Hindlimb muscle (tissue), 1 donor: Measurements from ENCODE around the gene HOXB3. TPM values are rescaled to one million over a fixed set of nuclear protein-coding genes. Genes with fewer than 3 reads are reported as not detected.

ENCODE experiments used
- DNase-seq: peaks from one replicate; pipeline ENCODE4 v3.0.0-alpha.2; 2013
- polyA plus RNA-seq: library from polyadenylated mRNA; unstranded; fragments of 120-200 nt; gene quantifications from one replicate; pipeline ENCODE4 v1.2.1, GENCODE V29; 2013; ENCODE audit not compliant: insufficient read length

Gene HOXB3
- polyA plus RNA-seq, 1 donor: 9.1 TPM

DNA sequence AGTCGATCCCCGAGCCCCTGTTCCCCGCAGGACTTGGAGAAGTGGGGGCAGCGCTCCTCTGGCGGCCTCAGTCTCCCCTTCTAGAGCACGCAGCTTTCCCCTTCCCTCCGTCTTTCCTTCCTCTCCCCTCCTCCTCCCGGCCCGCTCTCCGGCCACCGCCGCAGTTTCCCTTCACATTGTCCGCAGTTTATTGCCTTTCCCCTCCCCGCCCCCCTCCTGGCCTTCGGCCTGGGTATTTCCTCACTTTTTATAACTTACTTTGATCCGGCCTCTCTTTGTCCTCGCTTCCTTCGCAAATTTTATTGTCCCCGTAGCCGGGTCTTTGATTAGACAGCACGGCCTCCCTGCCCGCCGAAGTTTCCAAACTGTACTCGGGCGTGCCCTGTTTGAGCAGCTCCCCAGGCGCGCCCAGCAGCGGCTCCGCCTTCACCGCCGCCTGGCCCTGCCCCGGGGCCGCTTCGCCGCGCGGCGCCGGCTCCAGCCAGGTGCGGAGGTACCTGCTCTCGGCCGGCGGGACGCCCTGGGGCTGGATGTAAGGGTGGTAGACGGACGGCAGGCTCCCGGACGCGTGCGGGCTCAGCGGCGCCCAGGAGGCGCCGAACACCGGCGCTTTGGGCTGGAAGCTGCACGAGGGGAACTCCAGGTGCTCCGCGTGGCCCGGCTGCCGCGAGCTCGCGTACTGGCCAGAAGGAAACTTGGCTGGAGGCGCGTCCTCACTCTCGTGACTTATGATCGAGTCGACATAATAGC, 35.6 kb upstream of the HOXB3 start:
- DNase-seq: no peak

DNA sequence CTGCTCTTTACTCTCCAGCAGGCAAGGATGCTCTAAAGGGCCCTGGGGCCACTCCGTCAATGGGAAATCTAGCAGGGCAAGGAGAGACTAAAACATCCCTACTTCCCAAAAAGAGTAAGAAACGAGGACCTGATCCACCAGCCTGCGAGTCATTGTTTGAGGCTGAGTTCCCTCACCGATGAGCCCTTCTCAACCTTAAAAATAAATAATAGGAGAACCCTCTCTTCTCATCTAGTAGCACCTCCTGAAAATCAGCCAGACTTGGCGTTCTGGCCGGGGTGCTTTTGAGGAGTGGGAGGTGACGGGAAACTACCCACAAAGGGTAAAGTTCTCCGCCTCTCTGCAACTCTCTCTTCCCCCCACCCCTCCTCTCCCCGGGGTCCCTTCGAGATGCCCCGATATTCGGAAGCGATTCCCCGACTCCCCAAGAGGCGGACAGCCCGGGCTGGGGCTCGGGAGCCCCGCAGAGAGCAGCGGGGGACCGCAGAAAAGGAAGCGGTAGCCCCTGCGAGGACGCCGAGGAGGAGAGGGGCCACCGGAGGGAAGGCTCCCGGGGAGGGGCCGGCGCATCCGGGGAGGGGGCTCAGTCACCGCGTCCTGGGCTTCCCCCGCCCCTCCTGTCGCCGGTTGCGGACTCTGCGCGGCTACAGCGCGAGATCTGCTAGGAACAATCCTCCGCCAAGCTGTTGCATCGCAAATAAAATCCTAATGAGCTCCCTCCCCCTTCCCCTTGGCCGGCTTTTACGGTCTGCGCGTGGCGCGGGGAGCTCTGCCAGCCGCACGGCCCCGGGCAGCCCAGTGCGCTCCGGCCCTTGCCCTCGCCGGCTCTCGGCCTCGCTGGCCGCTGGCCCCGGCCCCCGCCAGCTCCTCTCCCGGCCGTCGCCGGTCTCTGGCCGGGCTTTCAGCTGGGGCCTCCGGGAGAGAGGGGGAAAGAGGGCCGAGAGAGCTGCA, 34.8 kb upstream of the HOXB3 start:
- no peak for DNase-seq

DNA sequence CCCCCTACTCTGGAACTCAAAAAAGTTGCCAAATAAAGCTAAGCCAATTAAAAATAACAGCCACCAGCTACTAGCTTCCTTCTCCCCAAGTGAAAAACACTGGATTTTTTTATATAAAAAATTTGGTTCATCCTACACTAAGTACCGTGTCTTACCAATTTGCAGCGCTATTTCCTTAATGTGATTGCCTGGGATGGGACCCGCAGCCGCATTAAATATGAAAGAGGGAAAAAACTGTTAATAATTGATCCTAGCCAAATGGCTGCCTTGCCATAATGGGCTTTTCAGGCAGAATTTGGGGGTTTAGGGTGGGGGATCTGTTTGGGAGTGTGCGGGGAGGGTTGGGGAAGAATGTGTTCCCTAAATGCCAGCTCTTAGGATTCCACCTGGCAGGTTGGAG, 34.1 kb upstream of the HOXB3 start:
- DNase-seq: no peak

DNA sequence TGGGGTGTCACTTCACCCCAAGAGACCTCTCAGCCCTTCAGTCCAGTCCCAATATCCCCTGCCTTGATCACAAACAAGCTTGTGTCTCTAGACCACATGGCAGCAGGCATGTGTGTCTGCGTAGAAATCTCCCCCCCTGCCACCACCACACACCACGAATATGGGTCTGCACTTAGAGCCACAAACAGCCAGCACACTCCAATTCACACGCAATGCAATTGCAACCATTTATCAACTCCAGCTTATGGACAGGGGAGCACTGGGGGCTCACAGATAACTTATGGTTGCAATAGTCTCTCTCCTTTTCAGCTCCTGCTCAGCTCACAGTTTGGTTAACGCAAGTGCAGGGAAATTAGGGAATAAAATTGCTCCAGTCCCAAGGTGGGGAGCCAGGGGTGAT, 33.5 kb upstream of the HOXB3 start:
- DNase-seq: no peak

DNA sequence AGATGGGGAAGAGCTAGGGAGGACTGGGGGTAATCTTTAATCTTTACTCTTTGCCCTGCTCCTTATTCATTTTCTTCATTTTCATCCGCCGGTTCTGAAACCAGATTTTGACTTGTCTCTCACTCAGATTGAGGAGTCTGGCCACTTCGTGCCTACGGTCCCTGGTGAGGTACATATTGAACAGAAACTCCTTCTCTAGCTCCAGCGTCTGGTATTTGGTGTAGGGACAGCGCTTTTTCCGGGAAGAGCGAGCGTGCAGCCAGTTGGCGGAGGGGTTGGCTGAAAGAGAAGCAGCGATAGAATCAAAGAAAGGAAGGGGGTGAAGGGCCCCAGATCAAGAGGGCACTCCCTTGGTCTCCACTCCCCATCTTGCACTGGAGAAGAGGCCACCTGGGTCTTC, 32.8 kb upstream of the HOXB3 start:
- no peak for DNase-seq

DNA sequence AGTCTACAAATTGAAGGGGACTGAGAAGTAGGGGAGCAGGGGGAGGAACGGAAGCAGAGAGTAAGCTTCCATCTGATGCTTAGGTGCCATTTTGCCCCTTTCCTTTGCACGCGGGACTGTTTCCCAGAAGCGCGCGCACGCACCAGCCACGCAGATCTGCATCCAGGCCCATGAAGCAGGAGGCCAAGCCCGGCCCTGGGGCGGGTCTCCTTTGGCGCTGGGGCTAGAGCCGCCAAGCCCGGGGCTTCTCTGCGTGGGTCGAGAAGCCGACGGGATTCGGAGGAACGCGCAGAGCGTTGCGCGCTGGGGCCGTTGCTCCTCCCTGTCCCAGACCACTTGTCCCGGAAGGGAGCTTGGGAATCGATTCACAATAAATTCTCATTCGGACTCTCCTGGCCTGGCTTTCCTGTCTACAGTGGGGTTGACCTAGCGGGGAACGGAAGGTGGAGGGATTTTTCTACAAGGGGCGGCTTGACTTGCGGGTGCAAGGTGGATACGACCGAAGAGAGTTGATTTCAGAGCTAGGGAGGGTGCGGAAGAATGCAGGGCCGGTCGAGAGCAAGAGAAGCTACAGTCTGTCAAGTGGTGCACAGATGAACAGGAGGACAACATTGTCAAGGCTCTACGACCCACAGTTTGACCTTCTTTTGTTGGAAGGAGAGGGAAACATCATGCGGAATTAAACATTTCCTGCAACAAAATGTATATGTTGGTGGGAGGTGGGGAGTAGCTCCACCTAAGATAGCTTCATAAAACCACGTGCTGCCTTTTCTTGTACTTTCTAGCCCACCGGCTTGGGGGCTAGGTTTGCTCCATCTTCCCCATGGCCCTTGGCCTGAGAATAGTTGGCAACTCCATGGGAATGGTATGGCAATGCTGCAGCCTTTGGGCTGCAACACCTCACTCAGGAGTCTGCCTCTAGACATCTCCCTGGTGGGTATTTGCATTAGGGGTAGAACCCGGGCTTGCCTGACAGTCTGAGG, 31.7 kb upstream of the HOXB3 start:
- DNase-seq: no peak

DNA sequence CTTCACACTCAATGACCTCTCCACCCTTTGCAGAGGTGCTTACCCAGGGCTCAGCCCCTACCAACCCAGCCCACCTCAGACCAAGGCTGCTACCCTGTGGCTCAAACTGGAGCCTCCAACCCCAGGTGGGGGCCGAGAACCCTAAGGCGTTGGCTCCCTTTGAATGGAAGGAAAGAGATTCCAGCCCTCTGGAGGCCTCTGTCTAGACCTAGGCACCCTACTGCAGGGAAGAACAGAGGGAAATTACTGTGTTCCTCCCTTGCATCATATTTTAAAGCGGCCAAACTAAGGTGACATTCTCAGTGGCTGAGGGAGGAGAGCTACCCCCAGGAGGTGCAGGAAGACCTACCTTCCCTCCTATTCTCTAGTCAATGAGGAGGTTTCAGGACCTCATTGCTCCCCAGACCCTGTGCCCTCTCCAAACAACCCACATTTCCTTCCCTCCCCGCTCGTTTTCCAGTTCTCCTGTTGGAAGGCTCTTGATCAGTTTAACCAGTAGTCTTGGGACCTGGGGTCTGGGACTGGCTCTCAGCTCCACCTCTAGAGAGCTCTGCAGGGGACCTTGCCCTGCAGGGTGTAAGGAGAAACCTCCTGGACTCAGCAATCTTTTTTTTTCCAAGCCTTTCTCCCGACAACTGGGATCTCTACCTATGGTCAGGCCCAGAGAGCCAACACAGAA, 30.6 kb upstream of the HOXB3 start:
- no peak for DNase-seq

DNA sequence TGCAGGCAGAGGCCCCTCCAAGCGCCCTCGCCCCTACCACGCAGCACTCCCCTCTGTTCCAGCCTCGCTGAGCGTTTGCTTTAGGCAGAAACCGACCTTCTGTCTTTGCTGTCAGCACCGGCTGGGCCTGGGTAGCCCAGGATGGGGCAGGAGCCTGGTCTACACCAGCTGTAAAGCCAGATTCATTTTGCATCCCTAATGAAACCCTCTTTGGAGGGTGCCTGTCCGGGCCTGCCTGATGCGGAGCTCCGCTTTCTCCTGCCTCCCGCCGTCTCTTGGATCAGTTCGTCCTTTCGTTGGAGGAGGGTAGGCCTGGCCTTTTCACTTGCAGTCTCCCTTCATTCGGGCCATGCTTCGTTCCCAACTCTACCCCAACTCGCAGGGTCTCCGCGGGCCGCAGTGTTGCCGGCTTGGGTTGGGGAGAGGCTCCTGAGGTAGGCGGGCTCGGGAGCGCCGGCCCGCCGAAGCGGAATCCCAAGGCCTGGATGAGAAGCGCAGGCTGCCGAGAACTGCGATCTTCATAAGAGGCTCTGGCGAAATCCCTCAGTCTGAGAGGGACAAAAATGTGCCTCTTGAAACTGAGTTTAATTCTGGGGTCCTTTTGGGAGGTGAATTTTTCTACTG, 29.9 kb upstream of the HOXB3 start:
- no peak for DNase-seq

DNA sequence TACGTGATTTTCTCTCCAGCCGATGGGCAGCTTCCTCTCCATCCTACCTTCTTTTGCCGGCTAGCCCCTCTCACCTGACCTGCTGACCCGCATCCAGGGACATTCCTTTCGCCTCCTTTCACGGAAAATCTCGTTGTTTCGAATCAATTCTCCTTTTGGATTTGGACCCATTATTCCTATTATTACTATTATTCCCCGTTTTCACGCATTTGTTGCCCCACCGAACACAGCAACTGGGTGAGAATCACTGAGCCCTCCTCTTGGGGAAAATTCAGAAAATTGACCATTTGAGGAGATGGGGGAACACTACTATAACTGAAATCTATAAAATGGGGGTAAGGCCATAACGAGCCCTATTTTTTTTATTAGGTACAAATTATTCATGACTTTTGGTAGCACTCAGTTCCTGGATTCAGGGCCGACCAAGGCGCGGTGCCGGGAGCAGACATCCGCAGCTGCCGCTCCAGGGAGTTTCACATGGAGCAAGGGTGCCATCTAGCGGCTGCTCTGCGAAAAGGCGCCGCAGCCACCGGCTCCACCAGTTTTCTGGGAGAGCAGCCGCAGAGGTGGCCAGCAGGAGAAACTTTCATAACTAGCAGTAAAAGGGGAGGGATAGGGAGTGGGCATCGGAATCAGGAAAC, 28.3 kb upstream of the HOXB3 start:
- DNase-seq: peak; percentile 88

DNA sequence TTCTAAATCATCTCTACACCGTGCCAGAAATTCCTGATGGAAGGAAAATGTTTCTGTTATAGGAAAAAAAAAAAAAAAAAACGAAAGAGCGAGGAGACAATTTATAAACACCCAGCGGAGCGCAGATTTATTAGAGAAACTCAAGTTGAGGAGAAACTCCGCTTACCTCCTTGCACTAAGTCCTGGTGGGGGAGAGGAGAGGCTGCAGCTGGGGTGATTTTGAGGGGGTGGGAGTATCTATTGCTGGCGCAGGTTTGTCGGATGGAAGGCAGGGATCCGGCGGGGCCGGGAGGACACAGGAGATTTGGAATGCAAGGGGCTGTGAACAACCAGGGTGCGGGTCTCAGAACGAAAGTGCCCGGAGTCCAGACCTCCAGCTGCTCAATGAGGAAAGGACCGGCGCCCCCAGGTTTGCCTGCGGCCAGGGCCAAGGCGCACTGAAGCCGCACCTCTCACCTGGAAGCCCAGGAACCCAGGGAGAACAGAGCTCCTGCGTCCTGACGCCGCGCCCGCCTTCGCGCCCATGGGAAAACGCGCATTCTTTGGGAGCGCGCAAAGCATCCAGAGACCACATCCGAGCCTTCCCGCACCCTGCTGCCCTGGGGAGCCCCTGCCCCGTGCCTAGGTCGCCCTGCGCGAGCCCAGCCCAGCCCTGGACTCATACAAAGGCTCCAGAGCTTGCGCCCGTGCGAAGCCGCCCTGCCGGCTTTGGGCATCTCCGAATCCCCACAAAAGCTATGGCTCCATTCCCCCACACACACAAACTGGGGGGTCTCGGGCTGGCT, 27.6 kb upstream of the HOXB3 start:
- DNase-seq: no peak

DNA sequence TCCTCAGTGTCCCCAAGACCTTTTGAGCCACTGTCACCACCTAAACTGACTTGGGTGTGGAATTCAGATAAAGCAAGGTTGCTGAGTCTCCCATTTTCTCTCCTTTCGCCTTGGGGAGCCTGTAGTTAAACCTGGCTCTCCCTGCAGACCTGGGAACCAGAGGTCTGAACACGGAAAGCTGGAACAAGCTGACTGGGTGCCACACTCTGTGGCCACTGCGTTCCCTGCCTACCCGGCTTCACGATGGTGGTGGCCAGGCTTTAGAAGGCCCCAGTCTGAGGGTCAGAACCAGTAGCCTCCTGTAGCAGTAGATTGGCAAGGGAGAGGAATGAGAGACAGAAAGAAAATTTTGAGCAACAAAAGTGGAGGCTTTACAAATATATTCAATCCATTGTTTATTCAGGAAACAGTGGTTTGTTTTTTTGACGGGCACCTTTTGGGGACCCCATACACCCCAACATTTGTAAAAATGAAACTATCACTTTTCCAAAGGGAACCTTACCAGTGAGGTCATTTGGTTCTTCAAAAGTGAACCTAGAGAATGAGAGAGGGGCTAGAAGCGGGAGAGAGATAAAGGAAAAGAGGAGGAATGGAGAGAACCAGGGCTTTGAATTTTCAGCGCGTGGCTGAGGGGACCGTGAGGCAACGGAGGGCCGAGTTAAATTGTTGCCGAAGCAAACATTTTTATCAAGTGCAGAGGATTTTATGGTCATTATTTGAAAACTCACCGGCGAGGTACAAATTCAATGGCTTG, 26.9 kb upstream of the HOXB3 start:
- no peak for DNase-seq

DNA sequence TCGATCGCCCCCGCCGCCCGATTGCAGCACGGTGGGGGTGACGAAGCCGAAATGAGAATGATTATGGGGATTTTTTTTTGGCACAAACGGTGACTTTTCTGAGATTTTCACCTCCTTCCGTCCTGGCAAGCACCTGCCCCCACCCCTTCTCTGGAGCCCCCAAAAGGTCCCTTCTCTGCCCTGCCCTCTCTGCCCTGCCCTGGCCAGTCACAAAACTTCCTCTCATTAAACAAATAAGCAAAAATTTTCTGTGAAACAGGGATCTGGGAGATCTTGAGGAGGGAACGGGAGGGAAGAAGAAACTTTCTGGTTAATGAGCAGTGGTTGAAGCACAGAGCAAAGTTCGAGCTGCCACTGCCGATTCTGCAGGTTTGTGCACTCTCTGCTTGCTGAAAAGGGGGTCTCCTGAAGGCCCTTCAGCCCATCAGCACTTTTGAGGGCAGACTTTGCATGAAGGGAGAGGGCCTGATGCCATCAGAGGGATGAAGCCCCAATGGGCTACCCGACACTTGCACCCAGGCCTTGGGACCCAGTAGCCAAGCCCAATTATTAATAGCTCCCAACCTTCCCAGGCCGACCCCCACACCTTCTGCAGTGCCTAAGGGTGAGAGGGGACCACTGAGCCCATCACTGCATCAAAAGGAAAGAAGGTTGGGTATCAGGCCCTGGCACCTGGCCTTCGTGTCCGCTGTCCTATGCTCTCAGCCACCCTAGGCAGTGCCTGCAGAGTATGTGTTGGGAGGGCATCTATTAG, 26.1 kb upstream of the HOXB3 start:
- DNase-seq: no peak

DNA sequence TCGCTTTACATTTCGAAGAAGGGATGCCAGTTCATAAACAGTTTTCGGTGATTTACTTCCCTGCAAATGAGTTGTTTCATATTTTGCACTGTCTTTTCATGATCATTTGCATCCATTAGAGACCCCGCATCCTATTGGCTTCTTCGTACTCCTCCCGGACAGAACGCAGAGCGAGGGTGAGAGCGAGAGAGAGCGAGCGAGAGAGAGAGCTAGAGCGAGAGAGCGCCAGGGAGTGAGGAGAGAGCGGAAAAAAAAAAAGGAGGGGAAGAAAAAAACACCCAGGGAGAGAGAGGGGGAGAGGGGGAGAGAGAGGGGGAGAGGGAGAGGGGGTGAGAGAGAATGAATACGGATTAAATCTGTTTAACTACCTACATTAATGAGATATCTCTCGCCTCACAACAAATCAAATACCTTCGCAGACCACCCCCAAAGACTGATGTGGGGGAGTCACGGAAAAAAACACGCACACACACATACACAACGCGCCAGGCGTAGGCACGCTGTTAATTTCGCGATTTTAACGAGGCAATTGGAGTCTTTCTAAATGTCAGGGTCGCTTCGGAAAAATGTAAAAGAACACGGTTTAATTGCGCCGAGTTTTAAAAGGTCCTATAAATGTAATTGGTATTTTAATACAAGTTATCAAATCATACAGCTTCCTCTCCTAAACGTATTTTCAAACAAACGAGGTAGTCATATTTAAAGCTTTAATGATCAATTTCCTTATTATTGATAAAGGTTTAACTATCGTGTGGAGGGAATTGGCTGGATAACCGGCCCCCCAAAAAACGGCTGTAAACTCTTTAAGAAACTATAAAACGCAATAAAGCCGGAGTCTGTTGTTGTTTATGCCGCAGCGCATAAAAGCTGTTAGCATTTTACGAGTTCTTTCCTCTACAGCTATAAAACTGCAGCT, 25.3 kb upstream of the HOXB3 start, which contains the start of gene HOXB8:
TSS of gene HOXB8 (minus strand) at position 246 of the 916 bp plus-strand sequence. CDS start 588 bp downstream, outside the sequence.
- DNase-seq: no peak

DNA sequence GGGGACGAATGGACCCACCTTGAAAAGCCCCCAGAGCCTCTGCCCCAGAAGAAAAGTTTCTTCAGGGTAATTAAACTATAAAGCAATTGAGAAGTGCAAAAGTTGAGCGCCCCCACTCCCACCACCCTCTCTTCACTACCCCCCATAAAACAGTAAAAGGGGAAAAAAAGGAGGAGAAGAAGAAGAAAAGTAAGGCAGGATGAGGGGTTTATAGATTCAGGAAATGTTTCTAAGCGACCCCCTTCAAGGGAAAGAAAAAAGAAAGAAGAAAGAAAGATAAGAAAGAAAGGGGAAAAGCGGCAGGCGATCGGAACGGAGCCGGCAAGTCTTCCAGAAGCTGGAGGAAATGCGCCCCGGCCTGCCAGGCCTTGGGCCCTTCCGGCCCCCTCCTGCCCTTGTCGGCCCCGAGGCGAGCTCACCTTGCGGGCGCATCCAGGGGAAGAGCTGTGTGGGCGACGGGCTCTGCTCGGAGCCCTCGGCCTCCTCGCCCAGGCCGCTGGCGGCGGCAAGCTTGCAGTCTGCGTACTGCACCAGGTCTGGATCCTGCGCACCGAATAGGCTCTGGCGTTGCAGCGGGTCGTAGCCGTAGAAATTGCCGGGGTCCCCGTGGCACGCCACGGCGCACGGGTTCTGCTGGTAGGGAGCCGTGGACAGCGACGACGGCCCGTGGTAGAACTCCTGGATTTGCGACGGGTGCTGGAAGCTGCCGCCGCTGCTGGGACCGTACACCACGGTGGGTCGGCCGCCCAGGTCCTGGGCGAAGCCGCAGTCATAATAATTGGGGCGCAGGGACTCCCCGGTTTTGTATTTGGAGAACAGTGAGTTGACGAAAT, 24.0 kb upstream of the HOXB3 start:
- DNase-seq: no peak

DNA sequence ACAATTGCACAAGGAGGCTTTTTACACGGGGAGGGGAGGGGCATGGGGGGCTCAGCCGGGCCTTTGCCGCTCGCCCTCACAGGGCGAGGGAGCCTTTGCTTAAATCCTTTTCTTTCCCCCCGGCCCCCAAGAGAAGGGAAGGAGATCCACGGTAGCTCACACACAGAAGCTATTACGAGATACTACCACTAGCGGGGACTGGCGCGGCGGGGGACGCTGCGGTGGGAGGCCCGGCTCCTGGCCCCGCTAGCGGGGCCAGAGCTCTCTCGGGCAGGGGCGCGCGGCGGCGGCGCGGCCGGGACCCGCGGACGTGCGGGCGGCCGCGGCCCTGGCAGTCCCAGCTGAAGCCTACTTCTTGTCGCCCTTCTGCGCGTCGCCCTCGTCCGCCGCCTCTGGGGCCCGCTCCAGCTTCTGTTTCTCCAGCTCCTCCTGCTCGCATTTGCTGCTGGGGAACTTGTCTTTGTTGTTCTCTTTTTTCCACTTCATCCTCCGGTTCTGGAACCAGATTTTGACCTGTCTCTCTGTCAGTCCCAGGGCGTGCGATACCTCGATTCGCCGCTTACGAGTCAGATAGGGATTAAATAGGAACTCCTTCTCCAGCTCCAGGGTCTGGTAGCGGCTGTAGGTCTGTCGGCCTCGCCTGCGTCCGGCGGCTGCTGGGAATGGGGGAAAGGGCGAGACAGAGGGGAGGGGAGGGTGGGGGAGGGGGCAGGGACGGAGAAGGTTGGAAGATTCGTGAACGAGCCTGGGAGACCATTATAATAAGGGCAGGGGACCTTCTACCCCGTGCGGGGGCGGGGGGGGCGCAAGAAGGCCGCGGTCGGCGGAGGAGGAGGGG, 23.0 kb upstream of the HOXB3 start:
- DNase-seq: no peak
